ENCODE data around the gene OVOL1.

- TF ChIP-seq, protein P1, sequence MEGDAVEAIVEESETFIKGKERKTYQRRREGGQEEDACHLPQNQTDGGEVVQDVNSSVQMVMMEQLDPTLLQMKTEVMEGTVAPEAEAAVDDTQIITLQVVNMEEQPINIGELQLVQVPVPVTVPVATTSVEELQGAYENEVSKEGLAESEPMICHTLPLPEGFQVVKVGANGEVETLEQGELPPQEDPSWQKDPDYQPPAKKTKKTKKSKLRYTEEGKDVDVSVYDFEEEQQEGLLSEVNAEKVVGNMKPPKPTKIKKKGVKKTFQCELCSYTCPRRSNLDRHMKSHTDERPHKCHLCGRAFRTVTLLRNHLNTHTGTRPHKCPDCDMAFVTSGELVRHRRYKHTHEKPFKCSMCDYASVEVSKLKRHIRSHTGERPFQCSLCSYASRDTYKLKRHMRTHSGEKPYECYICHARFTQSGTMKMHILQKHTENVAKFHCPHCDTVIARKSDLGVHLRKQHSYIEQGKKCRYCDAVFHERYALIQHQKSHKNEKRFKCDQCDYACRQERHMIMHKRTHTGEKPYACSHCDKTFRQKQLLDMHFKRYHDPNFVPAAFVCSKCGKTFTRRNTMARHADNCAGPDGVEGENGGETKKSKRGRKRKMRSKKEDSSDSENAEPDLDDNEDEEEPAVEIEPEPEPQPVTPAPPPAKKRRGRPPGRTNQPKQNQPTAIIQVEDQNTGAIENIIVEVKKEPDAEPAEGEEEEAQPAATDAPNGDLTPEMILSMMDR (IDR thresholded peaks at IDR 0.05): no peak
- no peak for TF ChIP-seq POLR2A (IDR thresholded peaks at IDR 0.05)
These were observed 2.6 kb downstream of the OVOL1 start for GRCh38 chr11:65789230-65790103.

All from Peyer's patch (tissue), 4 donors.